ENCODE data around the gene SIRT6.
"Not testable (repeated sequence)": the region's sequence is repeated elsewhere in the genome, so short reads cannot be mapped to it uniquely, and the experiment has no call there.

SIRT6 gene

DNA sequence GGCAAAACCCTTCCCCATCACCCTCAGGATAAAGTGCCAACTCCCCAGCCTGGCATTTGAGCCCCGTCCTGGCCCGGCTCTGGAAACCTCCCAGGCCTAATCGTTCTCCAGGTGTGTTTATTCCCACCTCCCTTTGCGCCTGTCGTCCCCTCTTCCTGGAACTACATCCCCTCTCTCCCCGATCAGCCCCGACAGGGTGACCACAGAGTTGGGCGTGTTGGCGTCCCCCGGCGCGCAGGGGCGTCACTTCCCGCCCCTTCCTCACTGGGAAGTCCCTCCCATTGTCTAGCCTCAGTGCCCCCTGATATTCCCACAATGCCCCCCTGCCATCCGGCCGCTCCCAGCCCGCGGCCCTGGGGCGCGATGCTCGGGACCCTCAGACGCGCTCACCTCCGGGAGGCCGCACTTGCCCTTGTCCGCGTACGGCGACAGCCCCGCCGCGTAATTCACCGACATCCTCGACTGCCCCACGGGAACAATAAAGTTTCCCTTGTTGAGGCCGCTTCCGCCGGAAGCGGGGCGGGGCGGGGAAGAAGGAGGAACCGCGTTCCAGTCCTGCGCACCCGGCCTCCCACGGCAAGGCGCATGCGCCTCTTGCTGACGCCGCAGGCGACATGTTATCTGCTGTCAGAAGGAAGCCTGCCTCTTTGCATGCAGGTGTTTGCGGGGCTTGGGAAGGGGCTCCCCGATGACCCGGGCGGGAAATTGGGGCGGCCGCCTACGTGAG, at the start of gene SIRT6, which contains the start of gene ANKRD24:
TSS of gene SIRT6 (minus strand) at position 480 of the 727 bp plus-strand sequence. CDS start at position 456, 24 bp downstream.
TSS of gene ANKRD24 (plus strand) at position 606 of the 727 bp plus-strand sequence. CDS start 3,737 bp downstream, outside the sequence.
- DNase-seq = peak; percentile 81

DNA sequence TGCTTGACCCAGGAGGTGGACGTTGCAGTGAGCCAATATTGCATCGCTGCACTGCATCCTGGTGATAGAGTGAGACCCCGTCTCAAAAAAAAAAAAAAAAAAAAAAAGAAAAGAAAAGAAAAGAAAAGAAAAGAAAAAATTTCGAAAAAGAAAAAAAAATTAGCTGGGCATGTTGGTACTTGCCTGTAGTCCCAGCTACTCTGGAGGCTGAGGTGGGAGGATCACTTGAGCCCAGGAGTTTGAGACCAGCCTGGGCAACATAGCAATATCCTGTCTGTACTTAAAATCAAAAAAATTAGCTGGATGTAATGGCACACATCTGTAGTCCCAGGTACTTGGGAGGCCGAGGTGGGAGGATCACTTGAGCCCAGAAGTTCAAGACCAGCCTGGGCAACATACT, 49.8 kb upstream of the SIRT6 start:
- not testable (repeated sequence) for DNase-seq

DNA sequence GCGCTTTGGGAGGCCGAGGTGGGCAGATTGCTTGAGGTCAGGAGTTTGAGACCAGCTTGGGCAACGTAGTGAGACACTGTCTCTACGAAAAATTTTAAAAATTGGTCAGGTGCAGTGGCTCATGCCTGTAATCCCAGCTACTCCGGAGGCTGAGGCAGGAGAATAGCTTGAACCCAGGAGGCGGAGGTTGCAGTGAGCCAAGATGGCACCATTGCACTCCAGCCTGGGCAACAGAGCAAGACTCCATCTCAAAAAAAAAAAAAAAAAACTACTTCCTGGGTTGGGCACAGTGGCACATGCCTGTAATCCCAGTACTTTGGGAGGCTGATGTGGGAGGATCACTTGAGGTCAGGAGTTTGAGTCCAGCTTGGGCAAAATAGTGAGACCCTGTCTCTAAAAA, 49.2 kb upstream of the SIRT6 start:
- not testable (repeated sequence) for DNase-seq

DNA sequence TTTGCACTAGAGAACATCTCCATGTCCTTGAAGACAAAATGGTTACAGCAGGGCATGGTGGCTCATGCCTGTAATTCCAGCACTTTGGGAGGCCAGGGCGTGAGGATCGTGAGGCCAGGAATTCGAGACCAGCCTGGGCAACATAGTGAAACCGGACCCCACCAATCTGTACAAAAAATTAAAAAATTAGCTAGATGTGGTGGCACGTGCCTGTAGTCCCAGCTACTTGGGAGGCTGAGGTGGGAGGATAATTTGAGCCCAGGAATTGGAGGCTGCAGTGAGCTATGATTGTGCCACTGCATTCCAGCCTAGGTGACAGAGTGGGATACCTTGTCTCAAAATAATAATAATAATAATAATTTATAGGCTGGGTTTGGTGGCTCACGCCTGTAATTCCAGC, 47.9 kb upstream of the SIRT6 start:
- DNase-seq = not testable (repeated sequence)

DNA sequence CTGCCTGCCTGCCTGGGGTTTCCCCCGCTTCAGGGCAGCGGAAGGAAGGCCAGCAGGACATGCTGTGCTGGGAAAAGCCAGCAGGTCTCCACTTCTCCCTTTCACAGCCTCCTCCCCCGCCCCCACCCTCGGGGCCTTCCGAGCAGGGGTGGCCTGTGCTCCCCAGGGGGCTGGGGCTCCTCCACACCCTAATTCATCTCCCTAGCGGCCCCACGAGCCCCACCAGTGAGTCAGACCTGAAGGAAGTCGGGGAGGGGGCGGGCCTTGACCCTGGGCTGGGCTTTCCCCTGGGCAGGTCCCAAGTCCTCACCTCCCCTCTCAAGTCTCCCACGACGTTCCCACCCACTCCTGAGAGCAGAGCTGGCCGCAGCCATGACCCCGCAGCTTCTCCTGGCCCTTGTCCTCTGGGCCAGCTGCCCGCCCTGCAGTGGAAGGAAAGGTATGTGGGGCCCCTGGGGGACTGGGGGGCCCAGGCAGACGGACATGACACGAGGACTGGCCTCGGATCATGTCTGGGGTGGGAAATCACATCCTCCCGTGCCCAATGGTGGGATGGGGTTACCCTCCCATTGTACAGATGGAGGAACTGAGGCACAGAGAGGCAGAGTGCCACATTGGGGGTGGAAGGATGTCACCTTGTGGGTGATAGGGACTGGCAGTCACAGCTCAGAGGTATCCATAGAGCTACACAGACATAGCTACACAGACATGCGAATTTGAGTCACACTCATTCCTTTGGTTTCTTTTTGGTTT, 47.0 kb upstream of the SIRT6 start, which contains the start of gene EBI3:
TSS of gene EBI3 (plus strand) at position 345 of the 753 bp plus-strand sequence. CDS start at position 373, 28 bp downstream.
- DNase-seq = no peak

DNA sequence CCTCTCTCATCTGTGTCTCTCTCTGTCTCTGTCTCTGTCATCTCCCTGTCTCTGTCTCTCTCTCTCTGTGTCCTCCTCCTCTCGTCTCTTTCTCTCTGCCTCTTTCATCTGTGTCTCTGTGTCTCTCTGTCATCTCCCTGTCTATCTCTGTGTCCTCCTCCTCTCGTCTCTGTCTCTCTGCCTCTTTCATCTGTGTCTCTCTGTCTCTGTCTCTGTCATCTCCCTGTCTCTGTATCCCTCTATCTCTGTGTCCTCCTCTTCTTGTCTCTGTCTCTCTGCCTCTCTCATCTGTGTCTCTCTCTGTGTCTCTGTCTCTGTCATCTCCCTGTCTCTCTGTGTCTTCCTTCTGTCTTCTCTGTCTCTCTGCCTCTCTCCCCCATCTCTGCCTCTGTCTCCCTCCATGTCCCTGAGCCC, 46.4 kb upstream of the SIRT6 start:
- no peak for DNase-seq

DNA sequence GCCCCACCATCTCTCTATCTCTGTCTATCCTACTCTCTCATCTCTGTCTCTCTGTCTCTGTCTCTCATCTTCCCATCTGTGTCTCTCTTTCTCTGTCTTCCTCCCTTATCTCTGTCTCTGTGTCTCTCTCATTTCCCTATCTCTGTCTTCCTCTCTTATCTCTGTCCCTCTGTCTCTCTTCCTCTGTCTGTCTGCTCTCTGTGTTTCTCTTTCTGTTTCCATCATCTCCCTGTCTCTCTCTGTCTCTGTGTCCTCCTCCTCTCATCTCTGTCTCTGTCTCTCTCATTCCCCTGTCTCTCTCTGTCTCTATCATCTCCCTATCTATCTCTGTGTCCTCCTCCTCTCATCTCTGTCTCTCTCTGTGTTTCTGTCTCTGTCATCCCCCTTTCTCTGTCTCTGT, 45.4 kb upstream of the SIRT6 start:
- no peak for DNase-seq

DNA sequence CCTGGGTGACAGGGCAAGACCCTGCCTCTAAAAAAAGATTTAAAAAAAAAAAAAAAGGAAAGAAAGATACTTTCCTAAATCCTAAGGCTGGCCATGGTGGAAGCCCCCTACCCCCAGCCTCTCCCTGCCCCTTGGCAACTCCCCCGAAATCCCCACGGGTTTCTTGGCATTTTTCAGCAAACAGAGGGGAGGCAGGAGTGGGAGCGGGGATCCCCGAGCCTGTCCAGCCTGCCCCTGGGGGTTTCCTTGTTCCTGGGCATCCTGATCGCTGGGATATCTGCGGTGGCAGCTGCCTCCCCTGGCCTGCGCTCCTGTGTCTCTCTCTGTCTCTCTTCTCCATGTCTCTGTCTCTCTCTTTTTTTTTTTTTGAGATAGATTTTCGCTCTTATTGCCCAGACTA, 43.5 kb upstream of the SIRT6 start:
- DNase-seq = no peak

DNA sequence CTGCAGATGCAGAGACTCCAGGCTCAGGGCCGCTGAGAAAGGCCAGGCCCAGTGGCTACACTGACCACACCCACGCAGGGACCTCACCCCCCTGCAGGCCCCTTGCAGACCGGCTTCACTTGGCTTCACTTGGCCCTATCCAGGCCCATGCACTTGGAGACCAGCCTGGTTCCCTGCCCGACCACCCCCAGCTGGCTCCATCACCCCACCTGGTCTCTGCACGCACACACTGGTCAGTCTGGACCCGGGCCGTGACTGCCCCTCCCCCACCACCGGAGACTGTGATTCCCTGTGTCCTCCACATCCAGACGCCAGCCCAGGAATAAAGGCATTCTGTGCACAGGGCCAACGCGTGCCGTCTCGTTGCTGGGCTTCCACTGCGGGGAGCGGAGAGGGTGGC, 42.1 kb upstream of the SIRT6 start:
- no peak for DNase-seq

DNA sequence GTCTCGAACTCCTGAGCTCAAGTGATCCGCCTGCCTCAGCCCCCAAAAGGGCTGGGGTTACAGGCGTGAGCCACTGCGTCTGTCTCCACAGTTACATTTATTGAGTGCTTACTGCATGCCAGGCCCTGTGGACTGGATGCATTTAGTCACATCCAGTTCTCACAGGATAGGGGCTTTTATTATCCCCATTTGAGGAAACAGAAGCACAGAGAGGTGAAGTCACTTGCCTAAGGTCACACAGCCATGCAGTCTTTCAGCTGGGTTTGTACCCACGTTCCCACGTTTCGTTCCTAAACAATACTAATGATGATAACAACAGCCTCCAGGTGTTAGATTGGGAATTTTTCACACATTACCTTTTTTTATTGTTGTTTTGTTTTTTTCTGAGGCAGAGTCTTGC, 37.8 kb upstream of the SIRT6 start:
- DNase-seq = no peak

DNA sequence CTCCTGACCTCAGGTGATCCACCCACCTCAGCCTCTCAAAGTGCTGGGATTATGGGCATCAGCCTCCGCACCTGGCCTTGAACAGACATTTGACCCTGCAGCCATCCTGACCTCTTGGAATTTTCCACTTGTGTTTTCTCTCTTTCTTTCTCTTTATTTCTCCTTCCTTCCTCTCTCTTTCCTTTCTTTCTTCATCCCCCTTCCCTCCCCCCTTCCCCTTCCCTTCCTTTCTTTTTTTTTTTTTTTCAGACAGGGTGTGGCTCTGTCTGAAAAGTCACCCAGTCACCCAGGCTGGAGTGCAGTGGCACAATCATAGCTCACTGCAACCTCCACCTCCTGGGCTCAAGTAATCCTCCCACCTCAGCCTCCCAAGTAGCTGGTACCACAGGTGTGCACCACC, 36.2 kb upstream of the SIRT6 start:
- DNase-seq = not testable (repeated sequence)

DNA sequence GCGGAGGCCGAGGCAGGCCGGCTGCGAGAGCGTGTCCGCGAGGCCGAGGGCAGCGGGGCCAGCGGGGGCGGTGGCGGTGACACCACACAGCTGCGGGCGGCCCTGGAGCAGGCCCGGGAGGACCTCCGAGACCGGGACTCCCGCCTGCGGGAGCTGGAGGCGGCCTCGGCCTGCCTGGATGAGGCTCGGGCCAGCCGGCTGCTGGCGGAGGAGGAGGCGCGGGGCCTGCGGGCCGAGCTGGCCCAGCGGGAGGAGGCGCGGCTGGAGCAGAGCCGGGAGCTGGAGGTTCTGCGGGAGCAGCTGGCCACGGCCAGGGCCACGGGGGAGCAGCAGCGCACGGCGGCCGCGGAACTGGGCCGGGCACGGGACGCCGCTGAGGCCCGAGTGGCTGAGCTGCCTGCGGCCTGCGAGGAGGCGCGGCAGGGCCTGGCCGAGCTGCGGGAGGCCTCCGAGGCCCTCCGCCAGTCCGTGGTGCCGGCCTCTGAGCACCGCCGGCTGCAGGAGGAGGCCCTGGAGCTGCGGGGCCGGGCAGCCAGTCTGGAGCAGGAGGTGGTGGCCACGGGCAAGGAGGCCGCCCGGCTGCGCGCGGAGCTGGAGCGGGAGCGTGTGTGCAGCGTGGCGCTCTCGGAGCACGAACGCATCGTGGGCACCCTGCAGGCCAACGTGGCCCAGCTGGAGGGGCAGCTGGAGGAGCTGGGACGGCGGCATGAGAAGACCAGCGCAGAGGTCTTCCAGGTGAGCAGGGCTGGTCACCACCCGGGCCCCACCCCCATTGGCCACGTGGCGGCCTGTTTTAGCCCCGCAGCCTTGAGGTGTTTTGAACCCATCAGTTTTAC, 35.3 kb upstream of the SIRT6 start:
- no peak for DNase-seq

DNA sequence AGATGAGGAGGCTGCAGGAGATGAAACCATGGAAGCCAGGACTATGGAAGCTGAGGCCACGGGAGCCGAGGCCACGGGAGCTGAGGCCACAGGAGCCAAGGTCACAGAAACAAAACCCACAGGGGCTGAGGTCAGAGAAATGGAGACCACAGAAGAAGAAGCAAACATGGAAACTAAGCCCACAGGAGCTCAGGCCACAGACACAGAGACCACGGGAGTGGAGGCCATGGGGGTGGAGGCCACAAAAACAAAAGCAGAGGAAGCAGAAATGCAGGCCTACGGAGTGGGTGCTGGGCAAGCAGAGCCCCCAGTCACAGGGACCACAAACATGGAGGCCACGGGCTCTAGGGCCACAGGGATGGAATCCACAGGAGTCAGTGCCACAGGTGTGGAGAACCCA, 34.5 kb upstream of the SIRT6 start:
- DNase-seq = no peak

DNA sequence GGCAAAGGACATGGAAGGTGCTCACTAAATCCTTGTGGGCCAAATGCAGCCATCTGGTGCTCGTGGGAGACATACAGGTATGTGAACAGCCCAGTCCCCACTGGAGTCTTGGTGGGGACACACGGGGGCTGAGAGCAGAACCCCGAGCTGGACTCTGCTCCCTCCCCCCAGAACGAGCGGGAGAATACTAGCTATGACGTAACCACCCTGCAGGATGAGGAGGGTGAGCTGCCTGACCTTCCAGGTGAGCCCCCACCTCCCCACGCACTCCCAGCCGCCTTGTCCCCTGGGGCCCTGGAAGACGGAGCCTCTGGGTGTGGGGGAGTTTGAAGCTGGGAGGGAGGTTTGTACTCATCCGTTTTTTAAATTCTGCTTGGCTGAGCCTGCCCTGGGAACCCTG, 33.4 kb upstream of the SIRT6 start:
- no peak for DNase-seq

DNA sequence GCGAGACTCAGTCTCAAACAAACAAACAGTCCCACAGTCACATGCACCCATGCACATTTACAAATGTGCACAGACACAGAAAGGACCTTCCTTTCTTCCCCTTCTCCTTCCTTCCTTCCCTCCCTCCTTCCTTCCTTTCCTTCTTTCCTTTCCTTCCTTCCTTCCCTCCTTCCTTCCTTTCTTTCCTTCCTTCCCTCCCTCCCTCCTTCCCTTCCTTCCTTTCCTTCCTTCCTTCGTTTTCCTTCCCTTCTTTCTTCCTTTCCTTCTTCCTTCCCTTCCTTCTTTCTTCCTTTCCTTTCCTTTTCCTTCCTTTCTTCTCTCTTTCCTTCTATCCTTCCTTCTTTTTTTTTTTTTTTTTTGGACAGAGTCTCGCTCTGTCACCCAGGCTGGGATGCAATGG, 30.8 kb upstream of the SIRT6 start:
- DNase-seq = no peak

DNA sequence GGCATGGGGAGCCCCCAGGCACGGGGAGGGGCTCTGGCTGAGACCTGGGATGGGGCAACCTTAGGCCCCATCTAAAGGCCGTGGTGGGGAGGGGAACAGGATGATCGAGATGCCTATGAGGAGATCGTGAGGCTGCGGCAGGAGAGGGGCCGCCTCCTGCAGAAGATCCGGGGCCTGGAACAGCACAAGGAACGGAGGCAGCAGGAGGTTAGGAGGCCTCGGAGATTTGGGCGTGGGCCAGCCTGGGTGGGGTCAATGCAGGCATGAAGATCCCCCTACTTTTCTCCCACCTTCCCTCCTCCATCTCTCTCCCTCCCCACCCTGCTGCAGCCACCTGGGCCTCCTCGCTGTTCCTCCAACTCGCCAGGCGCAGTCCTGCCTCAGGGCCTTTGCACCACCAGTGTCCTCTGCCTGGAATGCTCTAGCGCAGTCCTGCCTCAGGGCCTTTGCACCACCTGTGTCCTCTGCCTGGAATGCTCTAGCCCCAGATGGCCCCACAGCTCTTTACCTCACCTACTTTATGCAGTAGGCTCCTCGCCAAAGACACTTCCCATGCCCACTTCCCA, 27.9 kb upstream of the SIRT6 start:
- DNase-seq = no peak

DNA sequence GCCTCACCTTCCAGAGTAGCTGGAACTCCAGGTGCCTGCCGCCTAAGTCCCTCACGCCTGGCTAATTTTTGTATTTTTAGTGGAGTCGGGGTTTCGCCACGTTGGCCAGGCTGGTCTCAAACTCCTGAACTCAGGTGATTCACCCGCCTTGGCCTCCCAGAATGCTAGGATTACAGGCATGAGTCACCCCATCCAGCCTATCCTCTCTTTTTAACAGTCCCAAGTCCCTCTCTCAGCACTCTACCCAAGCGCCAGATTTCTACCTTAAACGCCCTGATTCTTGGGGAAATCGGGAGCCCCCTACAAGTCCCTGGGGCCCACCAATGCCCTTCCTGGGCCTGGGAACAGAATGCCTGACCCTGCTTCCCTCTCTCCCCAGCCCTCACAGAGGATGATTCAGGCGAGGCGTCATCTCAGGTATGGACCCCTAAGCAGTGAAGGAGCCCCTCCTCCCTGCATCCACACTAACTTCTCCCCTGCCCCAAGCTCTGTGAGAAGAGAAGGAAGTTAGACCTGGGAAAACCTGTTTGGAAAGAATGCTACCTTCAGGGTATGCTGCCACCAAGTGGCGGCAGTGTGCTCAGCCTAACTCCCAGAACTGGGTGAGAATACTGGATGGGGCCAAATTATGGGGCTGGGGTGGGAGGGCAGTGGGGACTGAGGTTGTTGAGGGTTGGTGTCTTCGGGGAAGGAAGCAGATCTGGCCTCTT, 26.2 kb upstream of the SIRT6 start:
- no peak for DNase-seq

DNA sequence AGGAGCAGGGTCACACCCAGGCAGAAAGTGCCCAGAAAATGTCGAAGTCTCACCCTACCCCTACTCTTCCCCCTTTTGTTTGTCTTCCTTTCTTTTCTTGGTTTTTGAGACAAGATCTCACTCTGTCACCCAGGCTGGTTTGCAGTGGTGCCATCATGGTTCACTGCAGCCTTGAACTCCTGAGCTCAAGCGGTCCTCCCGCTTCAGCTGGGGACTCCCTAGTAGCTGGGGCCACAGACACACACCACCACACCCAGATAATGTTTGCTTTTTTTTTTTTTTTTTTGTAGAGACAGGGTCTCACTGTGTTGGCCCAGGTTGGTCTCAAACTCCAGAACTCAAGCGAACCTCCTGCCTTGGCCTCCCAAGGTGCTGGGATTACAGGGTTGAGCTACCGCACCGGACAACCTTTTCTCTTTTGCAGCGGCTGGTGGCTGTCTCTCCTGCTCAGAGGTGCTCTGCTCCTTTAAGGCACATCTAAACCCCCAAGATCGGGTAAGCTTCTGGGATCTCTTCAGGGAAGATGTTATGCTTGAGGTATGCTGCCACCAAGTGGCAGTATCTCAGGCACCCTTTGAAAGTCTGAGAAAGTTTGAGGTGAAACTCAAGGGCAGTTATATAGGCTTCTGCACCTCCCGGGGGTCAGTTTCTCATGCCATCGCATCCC, 24.6 kb upstream of the SIRT6 start:
- DNase-seq = no peak

DNA sequence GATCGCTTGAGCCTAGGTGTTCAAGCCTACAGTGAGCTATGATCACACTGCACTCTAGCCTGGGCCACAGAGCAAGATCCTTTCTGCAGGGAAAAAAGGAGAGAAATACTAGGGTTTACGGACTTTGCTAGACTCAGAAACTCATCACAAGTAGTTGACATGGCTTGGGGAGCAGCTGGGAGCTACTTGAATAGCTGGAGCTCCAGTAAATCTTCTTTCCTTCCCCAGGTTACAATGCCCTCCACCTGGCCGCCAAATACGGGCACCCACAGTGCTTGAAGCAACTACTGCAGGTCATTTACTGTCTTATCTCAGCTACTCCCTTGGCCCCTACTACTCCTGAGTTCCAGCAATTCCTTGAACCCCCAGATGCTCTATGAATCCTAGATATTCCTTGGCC, 19.4 kb upstream of the SIRT6 start:
- DNase-seq = no peak

DNA sequence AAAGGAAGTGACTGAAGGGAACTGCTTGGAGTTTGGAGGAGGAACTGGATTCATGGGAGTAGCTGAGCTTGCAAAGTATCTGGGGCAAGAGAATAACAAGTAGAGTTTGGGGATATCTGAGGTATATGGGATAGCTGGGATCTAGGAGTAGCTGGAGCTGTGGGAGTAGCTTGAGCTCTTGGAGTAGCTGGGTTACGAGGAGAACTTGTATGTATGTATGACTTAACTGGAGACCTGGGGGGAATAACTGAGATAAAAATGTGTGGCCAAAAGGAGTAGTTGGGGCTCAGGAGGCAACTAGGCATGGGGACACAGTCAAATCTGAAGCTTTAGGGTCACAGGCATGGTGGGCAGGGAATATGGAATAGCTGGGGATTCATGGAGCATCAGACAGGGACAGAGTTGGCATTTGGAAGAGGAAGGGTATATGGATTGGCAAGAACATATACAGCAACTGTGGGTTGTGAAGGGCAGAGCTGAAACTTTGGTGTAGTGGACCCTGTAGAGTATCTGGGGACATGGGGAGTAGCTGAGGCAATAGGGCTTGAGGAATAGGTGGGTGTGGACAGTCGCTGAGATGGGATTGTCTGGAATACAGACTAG, 18.7 kb upstream of the SIRT6 start:
- DNase-seq = no peak

DNA sequence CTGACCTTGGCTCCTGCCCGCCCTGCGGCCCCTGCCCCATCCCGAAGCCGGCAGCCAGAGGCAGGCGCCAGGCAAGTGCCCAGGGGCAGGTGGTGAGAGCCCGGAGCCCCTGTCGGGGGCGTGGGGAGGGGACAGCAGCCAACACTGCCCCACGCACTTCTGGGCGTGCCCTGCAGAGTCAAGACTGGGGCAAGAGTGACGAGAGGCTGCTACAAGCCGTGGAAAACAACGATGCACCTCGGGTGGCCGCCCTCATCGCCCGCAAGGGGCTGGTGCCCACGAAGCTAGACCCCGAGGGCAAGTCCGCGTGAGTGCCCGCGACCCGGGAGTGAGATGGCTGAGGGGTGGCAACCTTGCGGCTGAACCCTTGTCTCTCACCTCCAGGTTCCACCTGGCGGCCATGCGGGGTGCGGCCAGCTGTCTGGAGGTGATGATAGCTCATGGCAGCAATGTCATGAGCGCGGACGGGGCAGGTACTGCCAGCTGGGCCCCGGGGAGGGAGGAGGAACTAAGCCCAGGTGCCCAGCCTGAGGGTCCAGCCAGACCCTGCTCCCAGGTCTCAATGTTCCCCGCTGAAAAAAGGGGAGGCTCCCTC, 17.4 kb upstream of the SIRT6 start:
- no peak for DNase-seq

Measured in GF-D8 (cell line).